ENCODE measurements around the gene HTR6.

The HTR6 gene

DNA sequence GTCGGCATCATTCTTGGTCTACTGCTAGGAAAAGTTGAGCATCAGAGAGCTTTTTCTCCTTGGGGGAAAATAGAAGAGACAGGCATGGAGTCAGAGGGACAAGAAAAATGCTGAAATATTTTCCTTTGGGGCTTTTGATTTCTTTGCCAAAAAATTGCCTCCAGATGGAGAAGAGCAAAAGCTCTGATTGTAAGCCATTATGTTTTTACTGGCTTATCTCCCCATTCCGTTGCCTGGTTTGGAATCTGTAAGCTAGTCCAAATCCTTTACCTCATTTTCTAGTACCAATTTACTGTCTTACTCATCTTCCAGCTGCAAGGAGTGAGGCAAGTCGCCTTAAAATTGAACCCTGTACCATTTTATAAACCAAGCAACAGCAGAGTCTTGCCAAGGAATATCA, 43.9 kb upstream of the HTR6 start:
- no peak for DNase-seq (ENCODE audit: extremely low spot score)
- TF ChIP-seq, protein P1, sequence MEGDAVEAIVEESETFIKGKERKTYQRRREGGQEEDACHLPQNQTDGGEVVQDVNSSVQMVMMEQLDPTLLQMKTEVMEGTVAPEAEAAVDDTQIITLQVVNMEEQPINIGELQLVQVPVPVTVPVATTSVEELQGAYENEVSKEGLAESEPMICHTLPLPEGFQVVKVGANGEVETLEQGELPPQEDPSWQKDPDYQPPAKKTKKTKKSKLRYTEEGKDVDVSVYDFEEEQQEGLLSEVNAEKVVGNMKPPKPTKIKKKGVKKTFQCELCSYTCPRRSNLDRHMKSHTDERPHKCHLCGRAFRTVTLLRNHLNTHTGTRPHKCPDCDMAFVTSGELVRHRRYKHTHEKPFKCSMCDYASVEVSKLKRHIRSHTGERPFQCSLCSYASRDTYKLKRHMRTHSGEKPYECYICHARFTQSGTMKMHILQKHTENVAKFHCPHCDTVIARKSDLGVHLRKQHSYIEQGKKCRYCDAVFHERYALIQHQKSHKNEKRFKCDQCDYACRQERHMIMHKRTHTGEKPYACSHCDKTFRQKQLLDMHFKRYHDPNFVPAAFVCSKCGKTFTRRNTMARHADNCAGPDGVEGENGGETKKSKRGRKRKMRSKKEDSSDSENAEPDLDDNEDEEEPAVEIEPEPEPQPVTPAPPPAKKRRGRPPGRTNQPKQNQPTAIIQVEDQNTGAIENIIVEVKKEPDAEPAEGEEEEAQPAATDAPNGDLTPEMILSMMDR (IDR thresholded peaks at IDR 0.05; ENCODE audit: control extremely low read depth, extremely low read depth, low read depth, missing control alignments) = no peak
- ChIA-PET POLR2A (no interaction called here), CTCF (interaction anchor here (1.2 to 1.4 kb wide), 3 partner anchors 10 to 42 kb away, joined by 3 read pairs; no protein-coding TSS in a partner anchor)

DNA sequence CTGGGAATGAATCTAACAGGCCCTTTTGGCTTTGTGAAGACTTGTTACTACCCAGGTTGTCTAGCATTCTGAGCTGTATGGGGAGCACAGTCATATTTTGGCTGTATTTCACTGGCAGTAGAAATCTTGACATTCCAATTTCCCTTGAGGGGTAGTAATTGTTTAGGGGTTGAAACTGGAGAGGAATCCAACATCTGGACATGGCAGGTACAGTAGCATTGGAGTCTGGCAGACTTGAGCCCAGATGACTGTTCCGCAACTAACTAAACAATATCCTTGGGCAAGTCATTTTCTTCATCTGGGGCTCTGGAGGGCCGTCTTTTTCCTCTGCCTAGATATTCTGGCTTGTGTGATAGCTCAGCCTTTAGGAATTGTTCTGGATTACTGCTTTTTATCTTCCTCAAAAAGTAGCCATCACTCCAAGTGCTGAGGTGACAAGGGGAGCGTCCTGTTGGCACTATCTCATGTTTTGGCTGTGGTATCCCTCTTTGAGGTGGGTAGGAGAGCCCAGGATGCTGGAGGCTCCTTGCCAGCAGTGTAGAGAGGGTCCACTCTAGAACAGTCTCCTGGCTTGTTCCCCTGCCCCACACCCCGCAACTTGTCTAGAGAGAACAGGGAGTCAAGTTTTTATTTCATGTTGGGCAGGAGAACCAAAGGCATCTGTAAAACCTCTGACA, 43.3 kb upstream of the HTR6 start:
- POLR2A ChIA-PET = no interaction called here
- CTCF ChIA-PET = interaction anchor here (1.4 kb wide), 2 partner anchors 10 to 42 kb away, joined by 3 read pairs; no protein-coding TSS in a partner anchor
- no peak for DNase-seq (ENCODE audit: extremely low spot score)
- TF ChIP-seq, protein P1 (IDR thresholded peaks at IDR 0.05; ENCODE audit: control extremely low read depth, extremely low read depth, low read depth, missing control alignments) = no peak

DNA sequence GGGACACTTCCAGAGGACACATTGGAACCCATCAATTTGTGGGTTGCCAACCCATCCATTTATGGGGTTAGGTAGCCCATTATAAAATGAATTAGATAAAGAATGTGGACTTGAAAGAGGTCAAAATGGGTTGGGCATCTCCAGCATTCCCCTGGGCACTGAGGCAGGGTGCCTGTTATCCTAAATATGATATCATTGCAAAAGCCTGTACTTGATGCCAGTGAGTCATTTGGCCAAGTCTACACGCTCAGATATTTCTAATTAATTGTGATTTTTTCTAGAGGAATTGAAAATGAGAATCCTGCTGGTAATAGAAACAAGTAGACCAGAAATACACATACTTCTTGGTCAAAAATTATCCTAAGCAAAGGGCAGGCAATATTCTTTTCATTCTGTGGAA, 42.5 kb upstream of the HTR6 start:
- CTCF ChIA-PET = no interaction called here
- DNase-seq (ENCODE audit: extremely low spot score) = no peak
- POLR2A ChIA-PET = no interaction called here
- TF ChIP-seq, protein P1 (IDR thresholded peaks at IDR 0.05; ENCODE audit: control extremely low read depth, extremely low read depth, low read depth, missing control alignments) = no peak

DNA sequence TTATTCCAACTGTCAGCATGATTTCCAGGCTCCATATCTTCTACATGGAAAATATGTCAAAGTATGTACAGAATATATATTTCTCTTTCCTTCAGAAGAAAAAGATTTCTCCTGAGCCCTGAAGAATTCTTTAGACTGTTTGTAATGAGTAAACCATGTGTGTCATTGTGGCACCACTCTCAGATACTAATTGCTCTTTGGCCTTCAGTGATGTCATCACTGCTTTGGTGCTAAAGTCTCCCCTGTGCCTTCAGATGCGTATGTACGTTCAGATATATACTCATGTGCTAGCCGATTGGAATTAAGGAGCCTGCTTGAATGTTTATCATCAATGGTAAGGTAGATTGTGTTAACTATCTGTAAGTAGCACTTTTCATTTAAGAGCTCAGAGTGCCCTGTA, 41.2 kb upstream of the HTR6 start:
- POLR2A ChIA-PET = no interaction called here
- CTCF ChIA-PET = interaction anchor here (0.7 to 1.5 kb wide), 4 partner anchors 14 to 137 kb away, joined by 3 to 4 read pairs (median 3); no protein-coding TSS in a partner anchor
- no peak for DNase-seq (ENCODE audit: extremely low spot score)
- TF ChIP-seq, protein P1 (IDR thresholded peaks at IDR 0.05; ENCODE audit: control extremely low read depth, extremely low read depth, low read depth, missing control alignments) = no peak

GRCh38 chr1:19625291-19625937, 39.3 kb upstream of the HTR6 start:
- ChIA-PET CTCF (interaction anchor here (1.6 kb wide), 1 partner anchor 37 kb away, joined by 5 read pairs; no protein-coding TSS in a partner anchor), POLR2A (no interaction called here)
- TF ChIP-seq, protein P1 (IDR thresholded peaks at IDR 0.05; ENCODE audit: control extremely low read depth, extremely low read depth, low read depth, missing control alignments) = no peak
- DNase-seq (ENCODE audit: extremely low spot score) = no peak

- ChIA-PET CTCF (interaction anchor here (1.0 to 1.3 kb wide), 2 partner anchors 158 to 243 kb away, joined by 3 read pairs; no protein-coding TSS in a partner anchor), POLR2A (no interaction called here)
- TF ChIP-seq, protein P1 (IDR thresholded peaks at IDR 0.05; ENCODE audit: control extremely low read depth, extremely low read depth, low read depth, missing control alignments) = no peak
- no peak for DNase-seq (ENCODE audit: extremely low spot score)
Observed at GRCh38 chr1:19628879-19629278, 35.8 kb upstream of the HTR6 start.
